HPDE6-E6E7 (cell line): Measurements from ENCODE around the gene TPBGL.

ENCODE experiments used
- DNase-seq: peaks from one replicate; pipeline ENCODE4 v3.0.0; 2011; ENCODE audit warnings: missing footprints; ENCODE audit errors: extremely low spot score

Gene TPBGL

GRCh38 chr11:75291741-75292140, 51.2 kb downstream of the TPBGL start:
- DNase-seq: no peak

GRCh38 chr11:75292943-75293342, 52.4 kb downstream of the TPBGL start:
- DNase-seq: no peak
